ENCODE results near the gene PRDM16.

Gene PRDM16

GRCh38 chr1:3194760-3195479 lies 125.9 kb downstream of the PRDM16 start:
- TF ChIP-seq, protein P1, sequence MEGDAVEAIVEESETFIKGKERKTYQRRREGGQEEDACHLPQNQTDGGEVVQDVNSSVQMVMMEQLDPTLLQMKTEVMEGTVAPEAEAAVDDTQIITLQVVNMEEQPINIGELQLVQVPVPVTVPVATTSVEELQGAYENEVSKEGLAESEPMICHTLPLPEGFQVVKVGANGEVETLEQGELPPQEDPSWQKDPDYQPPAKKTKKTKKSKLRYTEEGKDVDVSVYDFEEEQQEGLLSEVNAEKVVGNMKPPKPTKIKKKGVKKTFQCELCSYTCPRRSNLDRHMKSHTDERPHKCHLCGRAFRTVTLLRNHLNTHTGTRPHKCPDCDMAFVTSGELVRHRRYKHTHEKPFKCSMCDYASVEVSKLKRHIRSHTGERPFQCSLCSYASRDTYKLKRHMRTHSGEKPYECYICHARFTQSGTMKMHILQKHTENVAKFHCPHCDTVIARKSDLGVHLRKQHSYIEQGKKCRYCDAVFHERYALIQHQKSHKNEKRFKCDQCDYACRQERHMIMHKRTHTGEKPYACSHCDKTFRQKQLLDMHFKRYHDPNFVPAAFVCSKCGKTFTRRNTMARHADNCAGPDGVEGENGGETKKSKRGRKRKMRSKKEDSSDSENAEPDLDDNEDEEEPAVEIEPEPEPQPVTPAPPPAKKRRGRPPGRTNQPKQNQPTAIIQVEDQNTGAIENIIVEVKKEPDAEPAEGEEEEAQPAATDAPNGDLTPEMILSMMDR (IDR thresholded peaks at IDR 0.05; ENCODE audit: low read depth, low read length): no peak
- no peak overlapping the region for H3K4me3 ChIP-seq (replicated peaks in 1 of 2; ENCODE audit: low read depth in 2 of 2, low read length in 2 of 2)
- DNase-seq (ENCODE audit: low read depth in 2 of 2): no peak

GRCh38 chr1:3195480-3195815 lies 126.4 kb downstream of the PRDM16 start:
- TF ChIP-seq, protein P1 (IDR thresholded peaks at IDR 0.05; ENCODE audit: low read depth, low read length): no peak
- H3K4me3 ChIP-seq (replicated peaks in 1 of 2; ENCODE audit: low read depth in 2 of 2, low read length in 2 of 2): no peak overlapping the region
- no peak for DNase-seq (ENCODE audit: low read depth in 2 of 2)

DNA sequence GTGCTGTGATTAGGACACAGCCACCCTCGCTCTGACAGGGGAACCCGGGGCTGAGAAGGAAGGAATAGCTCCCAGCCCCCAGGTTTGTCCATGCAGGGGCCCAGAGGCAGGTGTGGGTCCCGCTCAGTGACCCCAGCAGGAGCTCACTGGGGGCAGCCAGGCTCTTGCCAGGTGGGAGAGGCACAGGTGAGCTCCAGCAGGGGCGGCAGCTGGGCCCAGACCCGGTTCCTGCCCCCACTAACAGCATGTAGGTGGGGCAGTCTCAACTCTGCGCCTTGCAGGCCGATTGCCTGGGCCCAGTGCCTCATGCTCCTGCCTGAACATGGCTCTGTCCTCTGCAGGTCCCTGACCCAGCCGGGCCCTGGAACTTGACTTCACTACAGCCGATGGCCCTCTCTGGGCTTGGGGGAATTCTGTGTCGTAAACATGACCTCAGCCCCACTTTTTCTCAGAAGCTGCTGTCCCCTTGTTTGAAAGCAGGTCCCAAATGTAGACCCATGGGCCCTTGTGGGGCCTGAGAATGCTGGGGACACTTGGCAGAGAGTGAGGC lies 127.0 kb downstream of the PRDM16 start:
- no peak overlapping the region for H3K4me3 ChIP-seq (replicated peaks in 1 of 2; ENCODE audit: low read depth in 2 of 2, low read length in 2 of 2)
- TF ChIP-seq, protein P1 (IDR thresholded peaks at IDR 0.05; ENCODE audit: low read depth, low read length): no peak

GRCh38 chr1:3196577-3197245 lies 127.7 kb downstream of the PRDM16 start:
- DNase-seq (ENCODE audit: low read depth in 2 of 2): no peak
- H3K4me3 ChIP-seq (replicated peaks in 1 of 2; ENCODE audit: low read depth in 2 of 2, low read length in 2 of 2): no peak overlapping the region
- TF ChIP-seq, protein P1 (IDR thresholded peaks at IDR 0.05; ENCODE audit: low read depth, low read length): no peak

More for the DNA sequence above, 127.0 kb downstream of the PRDM16 start:
- no peak for DNase-seq (ENCODE audit: low read depth in 2 of 2)

- no peak for DNase-seq (ENCODE audit: low read depth in 2 of 2)
- no peak overlapping the region for H3K4me3 ChIP-seq (replicated peaks in 1 of 2; ENCODE audit: low read depth in 2 of 2, low read length in 2 of 2)
- TF ChIP-seq, protein P1 (IDR thresholded peaks at IDR 0.05; ENCODE audit: low read depth, low read length): no peak
Observed at GRCh38 chr1:3197781-3198316, 128.8 kb downstream of the PRDM16 start.

DNA sequence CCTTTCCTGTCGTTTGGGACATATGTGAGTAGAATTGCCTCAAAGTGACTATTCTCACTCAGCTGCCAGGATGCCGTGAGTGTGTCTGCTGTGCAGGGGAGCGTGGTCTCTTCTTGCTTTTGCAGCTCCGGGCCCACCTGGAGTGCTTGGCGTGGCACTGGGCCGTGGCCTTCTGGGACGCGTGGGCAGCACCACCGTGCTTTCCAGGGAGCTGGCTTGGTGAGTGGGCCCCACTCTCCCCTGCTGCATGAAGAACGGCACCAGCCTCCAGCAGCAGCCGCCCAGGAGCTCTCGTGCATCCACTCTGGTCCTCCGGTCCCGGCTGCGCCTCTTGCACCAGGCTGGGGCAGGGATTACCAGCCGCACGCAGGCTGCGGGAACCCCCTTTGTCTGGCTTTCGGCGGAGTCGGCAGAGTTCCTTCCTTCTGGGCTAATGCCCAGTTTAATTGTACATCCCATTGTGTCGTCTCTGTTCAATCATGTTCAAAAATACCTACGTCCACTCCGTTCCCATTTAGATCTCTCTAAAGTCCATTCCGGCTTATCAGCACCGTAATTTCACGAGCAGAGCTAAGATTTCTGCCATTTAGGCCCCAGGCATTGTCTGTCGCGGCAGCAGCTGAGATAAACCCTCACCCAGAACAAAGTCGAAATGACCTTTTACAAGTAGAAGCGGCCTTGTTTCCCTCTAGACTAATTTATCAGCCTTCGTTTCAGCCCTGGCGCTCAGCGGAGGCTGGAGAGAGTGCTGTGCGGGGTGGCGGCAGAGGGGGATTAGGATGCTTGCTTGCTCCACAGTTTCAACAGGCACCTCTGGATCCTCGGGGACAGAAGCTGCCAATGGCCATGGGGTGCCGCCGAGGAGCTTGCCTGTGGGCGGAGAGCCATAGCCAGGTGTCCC lies 129.6 kb downstream of the PRDM16 start:
- no peak for DNase-seq (ENCODE audit: low read depth in 2 of 2)
- H3K4me3 ChIP-seq (replicated peaks in 1 of 2; ENCODE audit: low read depth in 2 of 2, low read length in 2 of 2): no peak overlapping the region
- TF ChIP-seq, protein P1 (IDR thresholded peaks at IDR 0.05; ENCODE audit: low read depth, low read length): no peak

Data from cardiac fibroblast (primary cell).